ENCODE results near the gene ATP1A2. TPM values are rescaled to one million over a fixed set of nuclear protein-coding genes. Genes with fewer than 3 reads are reported as not detected.

ATP1A2 gene
- total RNA-seq, result not detected in 2 replicates

- H3K27me3 Mint-ChIP-seq, result peaks cover 19% of the 10 kb centered on the region
- H3K27ac Mint-ChIP-seq, result no peak within 1 kb of the TSS
- no peaks in the 10 kb centered on the region for H3K9me3 Mint-ChIP-seq
- no peaks in the 10 kb centered on the region for H3K4me1 Mint-ChIP-seq
- no peaks in the 10 kb centered on the region for H3K36me3 Mint-ChIP-seq (ENCODE audit: low read depth)
- intact Hi-C loops (cut with micrococcal nuclease), result no loop called here
- no peak for DNase-seq
- H3K4me3 Mint-ChIP-seq, result no peak within 1 kb of the TSS
Observed at GRCh38 chr1:160115545-160116282, at the start of gene ATP1A2. Gene ATP1A2, plus strand, starts transcription at chr1:160115759. Its CDS starts 103 bp downstream, at chr1:160115862.

DNA sequence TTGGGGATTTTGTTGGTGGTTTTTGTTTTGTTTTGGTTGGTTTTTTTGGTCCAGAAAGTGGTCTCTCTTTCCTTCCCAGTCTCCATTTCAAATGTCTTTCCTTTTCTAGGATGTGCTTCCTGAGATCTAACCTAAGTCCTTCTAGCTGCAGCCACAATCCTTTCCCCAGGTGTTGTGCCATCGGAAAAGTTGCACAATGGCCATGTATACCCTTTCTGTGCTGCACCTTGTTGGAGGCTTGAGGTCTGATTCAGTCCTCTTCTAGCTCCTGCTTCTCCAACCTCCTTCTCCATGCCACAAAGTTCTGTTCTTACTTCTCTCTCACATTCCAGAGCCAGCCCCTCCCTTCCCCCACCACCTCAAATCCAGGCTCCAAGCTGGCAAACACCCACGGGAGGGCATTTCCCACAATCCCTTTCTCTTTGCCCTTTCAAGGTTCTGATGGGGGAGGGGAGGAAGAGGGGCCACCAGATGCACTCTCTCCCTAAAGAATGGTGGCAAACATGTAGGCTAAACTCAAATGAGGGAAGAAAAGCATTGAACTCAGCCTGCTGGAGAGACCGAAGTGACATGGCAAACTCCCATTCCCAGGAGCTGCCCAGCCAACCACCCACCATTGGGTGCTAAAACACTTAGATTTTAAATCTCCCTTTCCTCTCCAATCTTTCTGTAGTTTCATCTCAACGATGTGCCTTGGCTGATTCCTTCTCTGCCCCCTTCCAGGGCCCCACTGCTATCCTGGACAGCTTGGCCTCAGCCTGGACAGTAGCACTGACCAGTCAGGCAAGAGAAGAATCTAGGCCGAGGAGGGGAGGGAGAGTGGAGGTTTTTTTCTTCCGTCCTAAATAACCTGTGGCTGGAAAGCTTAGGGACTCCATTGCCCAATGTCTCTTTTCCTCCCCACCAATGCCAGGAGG lies 48.5 kb upstream of the ATP1A2 start:
- DNase-seq, result no peak

DNA sequence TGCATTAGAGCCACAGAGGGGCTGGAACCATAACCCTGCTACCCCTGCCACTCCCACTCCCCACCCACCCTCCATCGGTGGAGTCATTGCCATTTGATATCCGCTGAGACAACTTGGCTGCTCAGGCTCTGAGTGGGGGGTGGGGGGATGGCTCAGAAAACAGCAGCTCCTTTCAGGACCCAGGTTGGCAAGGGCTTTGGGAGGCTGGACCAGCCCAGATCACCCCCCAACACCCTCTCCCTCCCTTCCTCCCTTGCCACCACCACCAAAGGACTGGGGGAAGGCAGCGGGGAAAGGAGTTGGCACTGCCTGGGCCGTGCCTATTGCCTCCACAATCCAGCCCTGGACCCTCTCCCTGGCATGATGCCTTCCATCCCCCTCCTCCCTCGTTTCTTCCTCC lies 47.3 kb upstream of the ATP1A2 start:
- Mint-ChIP-seq H3K36me3 (ENCODE audit: low read depth) (no peaks in the 10 kb centered on the region), H3K9me3 (no peaks in the 10 kb centered on the region), H3K27me3 (peaks cover 53% of the 10 kb centered on the region), H3K4me1 (peaks cover 14% of the 10 kb centered on the region), H3K27ac (no peak overlapping the region), H3K4me3 (no peak overlapping the region)
- intact Hi-C loops (cut with micrococcal nuclease), result no loop called here
- DNase-seq, result no peak

More for the DNA sequence above, 48.5 kb upstream of the ATP1A2 start:
- Mint-ChIP-seq H3K27ac (no peak overlapping the region), H3K27me3 (peaks cover 52% of the 10 kb centered on the region), H3K4me3 (no peak overlapping the region), H3K9me3 (no peaks in the 10 kb centered on the region), H3K36me3 (ENCODE audit: low read depth) (no peaks in the 10 kb centered on the region), H3K4me1 (peaks cover 14% of the 10 kb centered on the region)
- intact Hi-C loops (cut with micrococcal nuclease), result no loop called here

DNA sequence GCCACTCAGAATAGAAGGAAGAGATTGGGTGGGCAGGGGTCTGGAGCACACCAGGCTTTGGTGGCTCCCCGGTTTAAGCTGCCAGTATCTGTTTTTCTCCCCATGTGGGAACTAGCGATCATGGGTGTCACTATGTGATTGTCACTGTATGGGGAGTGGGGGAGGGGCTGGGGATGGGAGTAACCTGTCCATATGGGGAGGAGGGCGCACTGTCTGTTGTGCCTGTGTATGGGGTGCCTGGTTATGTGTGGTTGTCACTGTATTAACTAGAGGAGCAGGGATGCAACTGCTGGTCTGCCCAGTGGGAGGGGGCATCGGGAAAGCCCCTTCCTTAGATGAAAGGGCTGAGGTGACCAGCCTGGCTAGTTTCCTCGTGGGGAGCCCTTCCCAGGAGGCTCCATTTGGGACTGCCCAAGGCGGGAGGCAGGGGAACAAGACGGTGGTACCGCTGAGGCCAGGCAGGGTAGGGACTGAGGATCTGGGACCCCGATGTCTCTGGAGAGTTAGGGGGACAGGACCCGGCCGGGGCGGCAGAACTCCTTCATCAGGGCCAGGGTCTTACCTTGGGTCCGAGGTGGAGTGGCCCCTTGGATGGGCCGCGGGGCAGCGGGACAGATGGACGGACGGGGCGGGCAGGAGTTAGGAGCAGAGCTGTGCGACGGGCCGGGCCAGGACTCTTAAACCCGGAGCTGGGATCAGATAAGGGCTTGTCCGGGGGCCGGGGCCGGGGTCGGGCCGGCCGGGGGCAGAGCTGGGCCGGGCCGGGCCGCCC lies 45.9 kb upstream of the ATP1A2 start, which contains the start of gene KCNJ10:
KCNJ10 (minus strand) TSS at position 701 of the 772 bp plus-strand sequence. CDS start 27,628 bp downstream, outside the sequence.
- Mint-ChIP-seq H3K9me3 (no peaks in the 10 kb centered on the region), H3K4me3 (peak within 1 kb of the TSS; percentile 80), H3K4me1 (peaks cover 14% of the 10 kb centered on the region), H3K27me3 (peaks cover 55% of the 10 kb centered on the region), H3K36me3 (ENCODE audit: low read depth) (no peaks in the 10 kb centered on the region), H3K27ac (no peak within 1 kb of the TSS)
- no peak for DNase-seq
- intact Hi-C loops (cut with micrococcal nuclease), result no loop called here

GRCh38 chr1:160070243-160071163 lies 45.1 kb upstream of the ATP1A2 start:
- intact Hi-C loops (cut with micrococcal nuclease), result no loop called here
- no peak overlapping the region for H3K27ac Mint-ChIP-seq

GRCh38 chr1:160071289-160071688 lies 44.3 kb upstream of the ATP1A2 start:
- intact Hi-C loops (cut with micrococcal nuclease), result no loop called here
- Mint-ChIP-seq H3K27me3 (peaks cover 48% of the 10 kb centered on the region), H3K4me1 (peaks cover 14% of the 10 kb centered on the region)

More at GRCh38 chr1:160070243-160071163, 45.1 kb upstream of the ATP1A2 start:
- H3K36me3 Mint-ChIP-seq (ENCODE audit: low read depth), result no peaks in the 10 kb centered on the region
- H3K27me3 Mint-ChIP-seq, result peaks cover 52% of the 10 kb centered on the region
- H3K9me3 Mint-ChIP-seq, result no peaks in the 10 kb centered on the region
- peak overlapping the region; percentile 80 for H3K4me3 Mint-ChIP-seq
- H3K4me1 Mint-ChIP-seq, result peaks cover 14% of the 10 kb centered on the region
- peak; percentile 83 for DNase-seq

GRCh38 chr1:160074865-160075264 lies 40.7 kb upstream of the ATP1A2 start:
- Mint-ChIP-seq H3K27me3 (peaks cover 38% of the 10 kb centered on the region), H3K27ac (no peak overlapping the region), H3K9me3 (no peaks in the 10 kb centered on the region), H3K4me1 (peaks cover 17% of the 10 kb centered on the region), H3K4me3 (no peak overlapping the region), H3K36me3 (ENCODE audit: low read depth) (no peaks in the 10 kb centered on the region)
- no peak for DNase-seq
- intact Hi-C loops (cut with micrococcal nuclease), result no loop called here

More at GRCh38 chr1:160071289-160071688, 44.3 kb upstream of the ATP1A2 start:
- Mint-ChIP-seq H3K36me3 (ENCODE audit: low read depth) (no peaks in the 10 kb centered on the region), H3K9me3 (no peaks in the 10 kb centered on the region), H3K27ac (no peak overlapping the region), H3K4me3 (no peak overlapping the region)
- DNase-seq, result no peak

DNA sequence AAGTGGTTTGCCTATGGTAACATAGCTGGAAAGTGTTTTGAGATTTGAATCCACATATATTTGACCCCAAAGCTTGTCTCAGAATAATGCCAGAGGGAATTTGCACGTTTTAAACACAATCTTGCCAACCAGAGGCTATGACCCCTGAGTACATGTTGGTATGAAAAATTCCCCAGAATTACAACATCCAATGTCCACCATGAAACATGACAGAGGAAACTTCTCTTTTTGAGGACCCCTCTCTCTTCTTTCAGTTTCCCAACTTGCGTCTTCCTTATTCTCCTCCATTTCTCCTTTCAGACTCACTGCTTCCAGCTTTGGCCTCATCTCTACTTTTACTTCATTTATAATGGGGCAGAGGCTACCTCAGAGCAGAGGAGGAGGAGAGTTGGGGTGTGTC lies 39.7 kb upstream of the ATP1A2 start:
- Mint-ChIP-seq H3K4me3 (no peak overlapping the region), H3K27ac (no peak overlapping the region), H3K4me1 (peaks cover 14% of the 10 kb centered on the region), H3K36me3 (ENCODE audit: low read depth) (no peaks in the 10 kb centered on the region), H3K27me3 (peaks cover 40% of the 10 kb centered on the region), H3K9me3 (no peaks in the 10 kb centered on the region)
- DNase-seq, result no peak
- intact Hi-C loops (cut with micrococcal nuclease), result no loop called here

DNA sequence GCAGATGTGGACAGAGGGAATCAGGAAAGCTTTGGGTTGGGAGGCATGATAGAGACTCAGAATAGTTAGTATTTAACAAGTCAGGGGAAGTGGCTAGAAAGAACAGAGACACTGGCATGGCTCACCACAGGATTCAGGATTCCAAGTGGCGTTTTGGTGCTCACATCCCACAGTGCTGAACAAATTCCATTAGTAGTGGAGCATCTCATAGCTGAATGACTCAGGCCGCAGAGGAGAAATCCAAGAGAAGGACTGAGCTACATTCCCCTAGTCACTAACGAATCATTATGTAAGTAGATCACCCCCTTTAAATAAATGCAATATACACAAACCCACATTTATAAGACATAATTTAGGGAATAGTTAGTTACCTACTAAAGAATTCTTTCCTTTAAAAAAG lies 39.3 kb upstream of the ATP1A2 start:
- intact Hi-C loops (cut with micrococcal nuclease), result no loop called here
- Mint-ChIP-seq H3K4me3 (no peak overlapping the region), H3K9me3 (no peaks in the 10 kb centered on the region), H3K4me1 (peaks cover 18% of the 10 kb centered on the region), H3K36me3 (ENCODE audit: low read depth) (no peaks in the 10 kb centered on the region), H3K27me3 (peaks cover 43% of the 10 kb centered on the region), H3K27ac (no peak overlapping the region)
- DNase-seq, result no peak

DNA sequence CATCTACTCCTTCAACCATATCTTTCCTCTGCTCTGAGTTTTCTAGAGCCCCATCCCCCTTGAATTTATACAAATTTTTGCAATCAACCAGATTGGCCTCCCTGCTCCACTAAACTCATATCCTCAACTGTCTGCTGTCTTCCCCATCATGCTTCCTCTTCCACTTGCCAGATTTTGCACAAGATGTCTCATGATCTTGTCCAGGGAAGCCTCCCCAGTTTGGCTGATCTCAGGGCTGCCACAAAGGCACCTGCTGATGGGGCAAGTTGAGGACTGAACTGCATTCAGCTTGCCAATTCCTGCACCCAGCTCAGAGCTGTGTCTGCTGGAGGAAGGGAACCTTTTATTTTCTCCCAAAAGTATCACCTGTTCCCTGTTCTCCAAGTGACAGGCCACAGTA lies 38.1 kb upstream of the ATP1A2 start:
- H3K4me3 Mint-ChIP-seq, result no peak overlapping the region
- peaks cover 46% of the 10 kb centered on the region for H3K27me3 Mint-ChIP-seq
- no peak for DNase-seq
- no peaks in the 10 kb centered on the region for H3K9me3 Mint-ChIP-seq
- H3K36me3 Mint-ChIP-seq (ENCODE audit: low read depth), result no peaks in the 10 kb centered on the region
- H3K4me1 Mint-ChIP-seq, result peaks cover 12% of the 10 kb centered on the region
- H3K27ac Mint-ChIP-seq, result no peak overlapping the region
- intact Hi-C loops (cut with micrococcal nuclease), result no loop called here

- Mint-ChIP-seq H3K9me3 (no peaks in the 10 kb centered on the region), H3K27me3 (peaks cover 51% of the 10 kb centered on the region), H3K36me3 (ENCODE audit: low read depth) (no peaks in the 10 kb centered on the region), H3K27ac (no peak overlapping the region), H3K4me3 (no peak overlapping the region), H3K4me1 (peaks cover 12% of the 10 kb centered on the region)
- DNase-seq, result peak; percentile 89
- intact Hi-C loops (cut with micrococcal nuclease), result loop anchor here (2.0 kb wide), 1 partner anchor 142 kb away; no protein-coding TSS in a partner anchor
Observed at GRCh38 chr1:160078512-160079195, 36.9 kb upstream of the ATP1A2 start.

DNA sequence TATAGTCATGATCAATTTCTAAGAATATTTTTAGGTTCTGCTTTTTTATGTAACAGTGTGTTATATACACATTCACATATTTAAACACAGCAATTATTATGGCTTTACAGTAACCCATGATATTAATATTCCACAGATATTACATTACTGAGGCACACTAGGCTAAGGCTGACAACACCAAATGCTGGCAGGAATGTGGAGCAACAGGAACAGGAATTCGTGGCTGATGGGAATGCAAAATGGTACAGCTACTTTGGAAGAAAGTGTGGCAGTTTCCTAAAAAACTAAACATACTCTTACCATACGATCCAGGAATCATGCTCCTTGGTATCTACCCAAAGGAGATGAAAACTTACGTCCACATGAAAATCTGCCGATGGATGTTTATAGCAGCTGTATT lies 36.1 kb upstream of the ATP1A2 start:
- no peaks in the 10 kb centered on the region for H3K9me3 Mint-ChIP-seq
- H3K27me3 Mint-ChIP-seq, result peaks cover 50% of the 10 kb centered on the region
- peaks cover 16% of the 10 kb centered on the region for H3K4me1 Mint-ChIP-seq
- DNase-seq, result no peak
- no peak overlapping the region for H3K27ac Mint-ChIP-seq
- H3K4me3 Mint-ChIP-seq, result no peak overlapping the region
- H3K36me3 Mint-ChIP-seq (ENCODE audit: low read depth), result no peaks in the 10 kb centered on the region
- intact Hi-C loops (cut with micrococcal nuclease), result loop anchor here (2.0 kb wide), 1 partner anchor 143 kb away; no protein-coding TSS in a partner anchor
